HepG2 (cell line): ENCODE data around the gene HERC4. TPM values are rescaled to one million over a fixed set of nuclear protein-coding genes. Genes with fewer than 3 reads are reported as not detected.

Experiments
- ATAC-seq: fragments of 200-7000 bp; cut with Tn5 transposase; 3 replicates; pipeline ENCODE4 v1.9.1; 2020; ENCODE audit warnings: mild to moderate bottlenecking, moderate library complexity
- BruUV-seq: library from RNA; stranded (reverse); fragments of 400-500 nt; replicated peaks from 2 replicates; lab custom pipeline; 2021; lab: Mats Ljungman, UMichigan
- CTCF ChIA-PET: fragments of 300-600 bp; formaldehyde crosslinking; extraction: SDS; loops from one replicate; lab custom pipeline; 2021; ENCODE audit warnings: low total read pairs, inconsistent platforms, low intra/inter-chr PET ratio; lab: Yijun Ruan, JAX
- POLR2A ChIA-PET: fragments of 350-600 bp; sonication (Branson Sonifier 250); formaldehyde crosslinking; loops from one replicate; lab custom pipeline; 2020; ENCODE audit warnings: antibody characterized with exemption, inconsistent platforms; lab: Yijun Ruan, JAX
- DNase-seq: peaks from one replicate; pipeline ENCODE4 v3.0.0-alpha.2; 2015; ENCODE audit warnings: low spot score
- FAIRE-seq: peaks from 3 replicates; lab custom pipeline; 2011; peaks lifted over from hg19 to GRCh38; lab: Jason Lieb, UNC
- H2AFZ ChIP-seq: one replicate; pipeline ENCODE4 v1.6.1; 2011; ENCODE audit warnings: low read length, inconsistent platforms
- H3K27ac ChIP-seq: fragments of 300-600 bp; 3 replicates; pipeline ENCODE4 v1.8.0; 2011; ENCODE audit warnings: mixed run types, mild to moderate bottlenecking, mixed read lengths, low read length, inconsistent platforms; ENCODE audit not compliant: insufficient read depth; ENCODE audit errors: extremely low read length
- H3K27me3 ChIP-seq, 2 experiments: fragments of 200-600 bp in 1 of 2; 2 replicates in 1 of 2; 3 replicates in 1 of 2; pipeline versions ENCODE4 v1.6.0 to v1.8.0; 2011; ENCODE audit warnings: low read length in 2 of 2, mild to moderate bottlenecking in 2 of 2, moderate library complexity in 2 of 2, inconsistent platforms in 1 of 2; ENCODE audit not compliant: insufficient read depth in 2 of 2, control insufficient read depth in 1 of 2
- H3K36me3 ChIP-seq, 2 experiments: fragments of 200-600 bp in 1 of 2; replicated peaks in 1 of 2; 2 replicates in 1 of 2; 3 replicates in 1 of 2; pipeline versions ENCODE4 v1.5.1 to v1.8.0; 2011; ENCODE audit warnings: low read length in 2 of 2, inconsistent platforms in 1 of 2; ENCODE audit not compliant: insufficient read depth in 2 of 2, control insufficient read depth in 1 of 2
- H3K4me1 ChIP-seq: 2 replicates; pipeline ENCODE4 v1.5.1; 2012; ENCODE audit warnings: low read length, inconsistent platforms; ENCODE audit not compliant: insufficient read depth
- H3K4me2 ChIP-seq: 2 replicates; pipeline ENCODE4 v1.6.0; 2011; ENCODE audit warnings: low read depth, low read length, inconsistent platforms
- H3K4me3 ChIP-seq, 3 experiments: fragments of 200-600 bp in 1 of 3; sonication (generic), shearing (Covaris generic) in 1 of 3; replicated peaks in 1 of 3; 2 replicates each; pipeline ENCODE4 v1.5.1; 2011 to 2016; ENCODE audit warnings: low read length in 3 of 3, inconsistent platforms in 2 of 3, low read depth in 2 of 3, mild to moderate bottlenecking in 2 of 3, control low read depth in 1 of 3, mixed read lengths in 1 of 3; ENCODE audit not compliant: insufficient read depth in 1 of 3
- H3K79me2 ChIP-seq: one replicate; pipeline ENCODE4 v1.6.1; 2011; ENCODE audit warnings: low read length, inconsistent platforms; ENCODE audit not compliant: insufficient read depth
- H3K9ac ChIP-seq: 2 replicates; pipeline ENCODE4 v1.6.0; 2011; ENCODE audit warnings: mild to moderate bottlenecking, low read depth, low read length, inconsistent platforms; ENCODE audit not compliant: insufficient read depth
- H3K9me3 ChIP-seq: 2 replicates; pipeline ENCODE4 v1.5.1; 2012; ENCODE audit warnings: mild to moderate bottlenecking, low read length
- H4K20me1 ChIP-seq: 2 replicates; pipeline ENCODE4 v1.6.0; 2011; ENCODE audit warnings: inconsistent platforms, mild to moderate bottlenecking, low read length, moderate library complexity; ENCODE audit not compliant: insufficient read depth
- CAMTA2 ChIP-seq: sonication (generic); formaldehyde crosslinking; IDR thresholded peaks from 2 replicates; pipeline ENCODE4 v1.4.0; 2020; ENCODE audit warnings: mild to moderate bottlenecking, missing genetic modification reagents, borderline replicate concordance
- CBFB ChIP-seq: sonication (generic); formaldehyde crosslinking; IDR thresholded peaks from 2 replicates; pipeline ENCODE4 v1.4.0; 2020; ENCODE audit warnings: missing genetic modification reagents
- HCFC1 ChIP-seq: fragments of 150-350 bp; IDR thresholded peaks from 2 replicates; pipeline ENCODE4 v1.6.1; 2014; ENCODE audit warnings: low read depth, low read length
- HHEX ChIP-seq: IDR thresholded peaks from 2 replicates; pipeline ENCODE4 v1.6.1; 2016; ENCODE audit warnings: control low read depth
- IKZF5 ChIP-seq: IDR thresholded peaks from 2 replicates; pipeline ENCODE4 v1.6.1; 2018; ENCODE audit warnings: missing genetic modification reagents, mild to moderate bottlenecking, missing compliant biosample characterization
- KLF12 ChIP-seq: sonication (generic); formaldehyde crosslinking; IDR thresholded peaks from 2 replicates; pipeline ENCODE4 v1.4.0; 2020; ENCODE audit warnings: missing genetic modification reagents, borderline replicate concordance
- MAFK ChIP-seq, 2 experiments: IDR thresholded peaks in 1 of 2; conservative IDR thresholded peaks in 1 of 2; 2 replicates each; pipeline ENCODE4 v1.6.1; 2011; ENCODE audit warnings: improper control_type of control experiment in 2 of 2, low read length in 2 of 2
- NONO ChIP-seq, 2 experiments: fragments of 450-650 bp in 1 of 2; sonication (generic) in 1 of 2; formaldehyde crosslinking in 1 of 2; IDR thresholded peaks in 1 of 2; conservative IDR thresholded peaks in 1 of 2; 2 replicates each; pipeline versions ENCODE4 v1.6.1 to v1.8.0; 2017 to 2022; ENCODE audit warnings: mild to moderate bottlenecking in 1 of 2, missing genetic modification reagents in 1 of 2, moderate library complexity in 1 of 2
- SP1 ChIP-seq, 2 experiments: fragments of 450-650 bp in 1 of 2; sonication (generic) in 1 of 2; formaldehyde crosslinking in 1 of 2; IDR thresholded peaks; 2 replicates each; pipeline versions ENCODE4 v1.4.0 to v1.6.1; 2016 to 2020; ENCODE audit warnings: missing genetic modification reagents in 1 of 2
- USF2 ChIP-seq, 2 experiments: sonication (generic) in 1 of 2; formaldehyde crosslinking in 1 of 2; IDR thresholded peaks; 2 replicates each; pipeline versions ENCODE4 v1.5.1 to v1.6.1; 2011 to 2020; ENCODE audit warnings: borderline replicate concordance in 1 of 2, low read depth in 1 of 2, low read length in 1 of 2, mild to moderate bottlenecking in 1 of 2, missing genetic modification reagents in 1 of 2, moderate library complexity in 1 of 2
- ZBTB1 ChIP-seq: sonication (generic); formaldehyde crosslinking; IDR thresholded peaks from 2 replicates; pipeline ENCODE4 v1.4.0; 2020; ENCODE audit warnings: missing genetic modification reagents, borderline replicate concordance
- ZNF441 ChIP-seq: sonication (generic); formaldehyde crosslinking; IDR thresholded peaks from 2 replicates; pipeline ENCODE4 v1.7.0; 2021; ENCODE audit warnings: missing genetic modification reagents, borderline replicate concordance
- ZNF530 ChIP-seq: sonication (generic); formaldehyde crosslinking; IDR thresholded peaks from 2 replicates; pipeline ENCODE4 v1.5.0; 2020; ENCODE audit warnings: low read depth, mild to moderate bottlenecking, missing genetic modification reagents
- ZSCAN12 ChIP-seq: sonication (generic); formaldehyde crosslinking; IDR thresholded peaks from 2 replicates; pipeline ENCODE4 v1.9.0; 2021; ENCODE audit warnings: mild to moderate bottlenecking, missing genetic modification reagents
- WGBS: methylation state at CpG from one replicate; pipeline ENCODE4 v1.1.6; 2017; ENCODE audit warnings: low lambda C conversion rate; 5-methylcytosine and 5-hydroxymethylcytosine counted together
- in situ Hi-C: cut with HindIII; loops from 2 replicates; pipeline ENCODE4 v1.10.0; 2017; ENCODE audit warnings: low pct_unique_long_range_greater_than_20kb; ENCODE audit not compliant: extremely low pct_ligation_motif_present
- intact Hi-C: fragments of 100-400 bp; cut with micrococcal nuclease; formaldehyde crosslinking; loops from one replicate; pipeline ENCODE4 v1.10.0; 2022; ENCODE audit not compliant: unreplicated experiment
- polyA plus RNA-seq, 8 experiments: library from polyadenylated mRNA; depleted of rRNA in 3 of 8; stranded (reverse) in 7 of 8; unstranded in 1 of 8; fragments of >200 nt; fragmentation: Illumina TruSeq in 4 of 8; extraction: Trizol in 4 of 8; gene quantifications; 2 replicates each; pipeline versions ENCODE4 v1.2.1 to v1.2.3, GENCODE V29; 2011 to 2016; ENCODE audit warnings: low read depth in 4 of 8, missing spikeins in 1 of 8, mixed read lengths in 1 of 8; ENCODE audit not compliant: insufficient read depth in 1 of 8
- total RNA-seq, 5 experiments: library from RNA; depleted of rRNA; stranded (reverse); fragments of >200 nt; fragmentation: Illumina TruSeq; extraction: Trizol; gene quantifications; 2 replicates each; pipeline ENCODE4 v1.2.3, GENCODE V29; 2016; ENCODE audit warnings: low read depth in 1 of 5

Gene HERC4
- total and polyA plus RNA-seq, 2 of the 13 experiments (the other 11 are each of a cell fraction or from before 2014, with no cell fraction given), result 9.8 to 20.2 TPM

- TF ChIP-seq USF2 (IDR thresholded peaks at IDR 0.05; ENCODE audit: low read depth, low read length) (no peak), USF2 (CRISPR knock-in tag; IDR thresholded peaks at IDR 0.05; ENCODE audit: borderline replicate concordance) (no peak)
These were observed 149.6 kb downstream of the HERC4 start (continued) for GRCh38 chr10:67925449-67926005.

GRCh38 chr10:67924136-67924535, 150.9 kb downstream of the HERC4 start:
- peaks cover 2 to 8% of the 10 kb centered on the region in 2 experiments; a peak in 2 of 5 replicates for H3K36me3 ChIP-seq
- FAIRE-seq, result no peak
- ATAC-seq, result no peak
- H3K9me3 ChIP-seq, result no peaks in the 10 kb centered on the region
- DNase-seq, result no peak
- no peak overlapping the region for H3K4me2 ChIP-seq
- H4K20me1 ChIP-seq, result no peaks in the 10 kb centered on the region
- no peak overlapping the region for H3K27ac ChIP-seq
- intact Hi-C loops (no loop called here), in situ Hi-C loops (no loop called here)
- no TSS peak for BruUV-seq
- CTCF ChIA-PET, result no interaction called here
- H3K9ac ChIP-seq, result no peak overlapping the region
- POLR2A ChIA-PET, result no interaction called here
- H2AFZ ChIP-seq, result no peak overlapping the region
- 87% methylated on average over 3 of the region's 3 CpGs for WGBS
- no peaks in the 10 kb centered on the region for H3K4me1 ChIP-seq
- no peaks in the 10 kb centered on the region for H3K79me2 ChIP-seq
- H3K27me3 ChIP-seq, result no peaks in the 10 kb centered on the region
- no peak overlapping the region for H3K4me3 ChIP-seq
- TF ChIP-seq ZNF530 (no peak), SP1 (IDR thresholded peaks at IDR 0.05) (no peak), SP1 (CRISPR knock-in tag; IDR thresholded peaks at IDR 0.05) (no peak), HHEX (CRISPR knock-in tag) (no peak), HCFC1 (no peak), ZNF441 (no peak), ZBTB1 (CRISPR knock-in tag) (no peak), CAMTA2 (CRISPR knock-in tag) (no peak), ZSCAN12 (no peak), KLF12 (no peak), MAFK (conservative IDR thresholded peaks at IDR 0.05 in 1 of 2, IDR thresholded peaks at IDR 0.05 in 1 of 2; ENCODE audit: low read length in 2 of 2) (no peak), IKZF5 (CRISPR knock-in tag) (no peak), NONO (IDR thresholded peaks at IDR 0.05) (no peak), NONO (CRISPR knock-in tag; conservative IDR thresholded peaks at IDR 0.05) (no peak), CBFB (CRISPR knock-in tag) (no peak), USF2 (IDR thresholded peaks at IDR 0.05; ENCODE audit: low read depth, low read length) (no peak), USF2 (CRISPR knock-in tag; IDR thresholded peaks at IDR 0.05; ENCODE audit: borderline replicate concordance) (no peak)
